GM12891 (cell line): ENCODE results near the gene THOP1.

Experiments used
- DNase-seq: peaks from one replicate; pipeline ENCODE4 v3.0.0; 2011; ENCODE audit warnings: low spot score; ENCODE audit not compliant: insufficient read length
- FAIRE-seq: peaks from 2 replicates; lab custom pipeline; 2011; peaks lifted over from hg19 to GRCh38; lab: Jason Lieb, UNC
- PAX5 ChIP-seq: IDR thresholded peaks from 2 replicates; pipeline ENCODE4 v1.6.1; 2011; ENCODE audit warnings: low read length, moderate library complexity, mild to moderate bottlenecking; ENCODE audit not compliant: insufficient read depth, severe bottlenecking
- POLR2A ChIP-seq: IDR thresholded peaks from 2 replicates; pipeline ENCODE4 v1.6.1; 2011; ENCODE audit warnings: low read depth, low read length, control low read depth
- POLR2AphosphoS5 ChIP-seq: IDR thresholded peaks from 2 replicates; pipeline ENCODE4 v1.6.1; 2011; ENCODE audit warnings: low read depth, low read length, control low read depth
- POU2F2 ChIP-seq: IDR thresholded peaks from 2 replicates; pipeline ENCODE4 v1.6.1; 2011; ENCODE audit warnings: low read depth, mild to moderate bottlenecking, control low read depth, low read length, moderate library complexity
- SPI1 ChIP-seq: IDR thresholded peaks from 2 replicates; pipeline ENCODE4 v1.6.1; 2011; ENCODE audit warnings: low read depth, low read length, control low read depth
- TAF1 ChIP-seq: IDR thresholded peaks from 2 replicates; pipeline ENCODE4 v1.6.1; 2011; ENCODE audit warnings: low read depth, low read length, control low read depth

The THOP1 gene

DNA sequence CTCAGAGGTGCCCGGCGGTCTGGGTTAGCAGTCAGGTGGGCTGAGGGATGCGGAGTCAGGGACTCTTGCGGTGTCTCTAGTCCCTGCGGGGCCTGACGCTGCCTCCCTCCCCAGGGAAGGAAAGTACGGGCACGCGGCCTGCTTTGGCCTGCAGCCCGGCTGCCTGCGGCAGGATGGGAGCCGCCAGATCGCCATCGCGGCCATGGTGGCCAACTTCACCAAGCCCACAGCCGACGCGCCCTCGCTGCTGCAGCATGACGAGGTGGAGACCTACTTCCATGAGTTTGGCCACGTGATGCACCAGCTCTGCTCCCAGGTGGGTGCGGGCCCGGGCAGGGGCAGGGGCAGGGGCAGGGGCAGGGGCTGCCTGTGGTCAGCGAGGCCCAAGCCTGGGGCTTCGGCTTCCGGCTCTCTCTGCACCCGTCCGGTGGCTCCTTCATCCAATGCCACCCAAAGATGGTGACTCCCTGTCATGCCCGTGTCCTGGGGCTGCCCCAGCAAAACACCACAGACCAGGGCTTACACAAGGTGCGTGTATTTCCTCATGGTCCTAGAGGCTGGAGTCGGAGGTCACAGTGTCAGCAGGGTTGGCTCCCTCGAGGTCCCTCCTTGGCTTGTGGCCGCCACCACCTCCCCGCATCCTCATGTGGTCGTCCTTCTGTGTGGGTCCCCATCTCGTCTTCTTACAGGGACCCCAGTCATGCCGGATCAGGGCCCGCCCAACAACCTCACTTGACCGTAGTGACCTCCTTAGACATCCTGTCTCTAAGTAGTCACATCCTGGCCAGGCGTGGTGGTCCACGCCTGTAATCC is 23.0 kb downstream of the THOP1 start:
- FAIRE-seq: no peak
- DNase-seq: peak; percentile 25
- TF ChIP-seq POU2F2 (no peak), POLR2AphosphoS5 (no peak)

GRCh38 chr19:2809387-2810140 is 24.3 kb downstream of the THOP1 start:
- TF ChIP-seq POU2F2 (no peak), SPI1 (no peak), POLR2A (no peak), PAX5 (no peak)
- FAIRE-seq (no peak), DNase-seq (peak; percentile 23)

GRCh38 chr19:2810141-2811091 is 25.1 kb downstream of the THOP1 start:
- FAIRE-seq (no peak), DNase-seq (peak; percentile 35)
- no peak for TF ChIP-seq POLR2A
- no peak for TF ChIP-seq POLR2AphosphoS5
- TF ChIP-seq SPI1: no peak
- TF ChIP-seq PAX5: no peak
- no peak for TF ChIP-seq TAF1
- TF ChIP-seq POU2F2: no peak

DNA sequence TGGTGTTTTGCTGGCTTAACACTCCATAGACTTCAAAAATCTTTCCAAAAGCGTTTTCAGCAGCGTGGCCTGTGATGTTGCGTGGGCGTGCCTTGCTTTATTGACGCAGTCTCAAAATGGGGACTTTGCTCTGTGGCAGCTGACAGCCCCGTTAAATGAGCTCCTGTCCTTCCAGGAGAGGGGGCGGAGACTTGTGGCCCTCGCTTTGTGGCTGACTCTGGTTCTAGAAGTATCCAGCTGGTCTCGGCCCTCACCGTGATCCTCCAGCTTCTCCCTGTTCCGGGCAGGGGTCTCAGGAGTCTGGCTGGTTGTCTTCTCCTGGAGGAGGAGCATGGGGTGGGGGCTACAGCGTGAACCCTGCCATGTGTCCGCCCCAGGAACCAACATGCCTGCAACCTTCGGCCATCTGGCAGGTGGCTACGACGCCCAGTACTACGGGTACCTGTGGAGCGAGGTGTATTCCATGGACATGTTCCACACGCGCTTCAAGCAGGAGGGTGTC is 26.0 kb downstream of the THOP1 start:
- TF ChIP-seq TAF1: no peak
- TF ChIP-seq SPI1: no peak
- no peak for TF ChIP-seq POLR2A
- TF ChIP-seq POLR2AphosphoS5: no peak
- no peak for TF ChIP-seq POU2F2
- TF ChIP-seq PAX5: no peak
- peak; percentile 22 for DNase-seq
- no peak for FAIRE-seq

- no peak for TF ChIP-seq SPI1
- no peak for TF ChIP-seq POLR2AphosphoS5
- no peak for TF ChIP-seq PAX5
- TF ChIP-seq POLR2A: no peak
- no peak for TF ChIP-seq TAF1
- TF ChIP-seq POU2F2: no peak
These were observed 26.6 kb downstream of the THOP1 start for GRCh38 chr19:2811735-2812413.

GRCh38 chr19:2812414-2813234 is 27.3 kb downstream of the THOP1 start:
- TF ChIP-seq PAX5 (no peak), SPI1 (no peak), POU2F2 (no peak), POLR2A (no peak), TAF1 (no peak), POLR2AphosphoS5 (no peak)
- DNase-seq (peak; percentile 26), FAIRE-seq (no peak)

More at GRCh38 chr19:2811735-2812413, 26.6 kb downstream of the THOP1 start:
- DNase-seq (peak; percentile 20), FAIRE-seq (no peak)

DNA sequence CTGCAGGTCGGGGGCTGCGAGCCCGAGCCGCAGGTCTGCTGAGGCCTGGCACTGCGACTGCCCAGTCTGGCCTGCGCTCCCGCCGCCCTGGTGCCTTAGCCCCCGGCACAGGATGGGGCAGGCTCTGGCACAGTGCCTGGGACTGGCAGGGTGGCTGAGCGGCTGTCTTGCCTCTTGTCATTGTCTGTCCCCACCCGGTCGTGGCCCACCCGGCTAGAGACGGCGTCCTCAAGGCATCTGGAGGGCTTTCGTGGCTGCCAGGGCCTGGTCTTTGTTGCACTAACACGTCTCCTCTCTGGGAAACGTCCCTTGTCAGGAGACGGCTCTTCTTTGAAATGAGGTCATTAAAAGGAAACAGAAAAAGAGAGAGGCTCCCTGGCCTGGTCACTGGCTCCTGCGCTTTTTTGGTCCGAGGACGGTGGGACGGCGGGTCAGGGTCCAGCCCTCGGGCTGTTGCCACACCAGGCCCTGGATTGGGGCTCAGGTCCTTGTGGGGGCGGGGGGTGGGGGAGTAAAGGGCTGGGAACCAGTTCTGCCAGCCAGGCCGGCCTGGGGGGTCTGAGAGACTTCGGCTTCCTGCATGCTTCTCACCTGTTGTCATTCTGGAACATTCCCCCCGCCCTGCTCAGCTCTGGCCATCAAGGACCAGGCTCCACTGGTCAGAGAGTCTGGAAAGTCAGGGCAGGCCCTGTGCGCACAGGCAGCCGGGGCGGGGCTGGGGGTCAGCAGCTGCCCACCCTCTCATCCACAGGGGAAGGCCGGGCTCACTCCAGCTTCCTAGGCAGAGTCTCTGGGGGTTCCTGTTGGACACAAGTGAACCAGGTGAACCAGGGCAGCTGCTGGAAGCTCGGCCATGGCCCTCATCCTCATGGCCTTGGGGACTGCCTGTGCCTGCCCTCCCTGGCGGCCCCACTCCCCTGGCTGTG is 28.2 kb downstream of the THOP1 start:
- FAIRE-seq (no peak), DNase-seq (no peak)
- TF ChIP-seq POLR2AphosphoS5 (no peak), POU2F2 (no peak), POLR2A (no peak), PAX5 (no peak), SPI1 (no peak), TAF1 (no peak)
